ENCODE measurements around the gene ZFP57. TPM values are rescaled to one million over a fixed set of nuclear protein-coding genes. Genes with fewer than 3 reads are reported as not detected.

Gene ZFP57
- total and polyA plus RNA-seq, 4 experiments from 2014 or later = 2.4 to 3.0 TPM; not detected in 2

- peaks cover 39 to 67% (median 48%) of the 10 kb centered on the region in 4 donors for H3K4me1 Mint-ChIP-seq
- no peaks in the 10 kb centered on the region for H3K27me3 Mint-ChIP-seq
- peak overlapping the region; percentile 54 to 88 (median 81) for H3K27ac Mint-ChIP-seq
Measured at GRCh38 chr6:29628419-29629281, 52.3 kb downstream of the ZFP57 start.

GRCh38 chr6:29627755-29628418, 53.1 kb downstream of the ZFP57 start:
- CTCF ChIA-PET (ENCODE audit: partially characterized antibody) = interaction anchor here (0.9 to 21.8 kb wide), 5 partner anchors 11 to 26 kb away, joined by 3 to 336 read pairs (median 8); partner anchors contain the start of gene MOG
- Mint-ChIP-seq H3K9me3 (peaks cover 0 to 1% (median 0%) of the 10 kb centered on the region in 8 donors), H3K4me3 (peak overlapping the region; percentile 87 to 96 (median 90)), H3K27ac (peak overlapping the region; percentile 45 to 88 (median 81)), H3K27me3 (no peaks in the 10 kb centered on the region), H3K36me3 (peaks cover 2 to 6% of the 10 kb centered on the region in 2 donors), H3K4me1 (peaks cover 35 to 60% (median 43%) of the 10 kb centered on the region in 4 donors)
- Histone ChIP-seq H3K9me3 (ENCODE audit: control insufficient read depth in 1 of 2, low read length in 2 of 2) (no peaks in the 10 kb centered on the region), H3K4me3 (ENCODE audit: low read length in 2 of 2) (peak overlapping the region; percentile 57 to 65), H3K4me1 (ENCODE audit: insufficient read depth, low read length) (peaks cover 37% of the 10 kb centered on the region), H3K27me3 (ENCODE audit: insufficient read depth, low read length) (no peaks in the 10 kb centered on the region), H3K27ac (ENCODE audit: low read depth, low read length) (peak overlapping the region; percentile 45), H3K36me3 (ENCODE audit: insufficient read depth, low read length) (no peaks in the 10 kb centered on the region)
- intact Hi-C loops (cut with micrococcal nuclease) = loop anchor here (1.0 kb wide), 1 partner anchor 23 kb away; no protein-coding TSS in a partner anchor
- POLR2A ChIA-PET (ENCODE audit: partially characterized antibody) = interaction anchor here (1.2 to 3.2 kb wide), 3 partner anchors 14 to 22 kb away, joined by 6 to 21 read pairs (median 8); no protein-coding TSS in a partner anchor
- DNase-seq = peak; percentile 37 to 75 (median 47)

More at GRCh38 chr6:29628419-29629281, 52.3 kb downstream of the ZFP57 start:
- POLR2A ChIA-PET (ENCODE audit: partially characterized antibody) = interaction anchor here (0.6 to 3.2 kb wide), 3 partner anchors 12 to 21 kb away, joined by 3 to 21 read pairs (median 8); no protein-coding TSS in a partner anchor
- intact Hi-C loops (cut with micrococcal nuclease) = loop anchor here (1.0 kb wide), 1 partner anchor 23 kb away; no protein-coding TSS in a partner anchor
- Mint-ChIP-seq H3K36me3 (peaks cover 0 to 6% of the 10 kb centered on the region in 2 donors), H3K4me3 (peak overlapping the region; percentile 87 to 96 (median 90)), H3K9me3 (peaks cover 0 to 1% (median 0%) of the 10 kb centered on the region in 8 donors)
- Histone ChIP-seq H3K27ac (ENCODE audit: low read depth, low read length) (peak overlapping the region; percentile 41), H3K27me3 (ENCODE audit: insufficient read depth, low read length) (no peaks in the 10 kb centered on the region), H3K9me3 (ENCODE audit: control insufficient read depth in 1 of 2, low read length in 2 of 2) (no peaks in the 10 kb centered on the region), H3K36me3 (ENCODE audit: insufficient read depth, low read length) (no peaks in the 10 kb centered on the region), H3K4me1 (ENCODE audit: insufficient read depth, low read length) (peaks cover 43% of the 10 kb centered on the region), H3K4me3 (ENCODE audit: low read length in 2 of 2) (peak overlapping the region; percentile 57 to 65)
- DNase-seq = peak; percentile 28 to 64 (median 37)
- CTCF ChIA-PET (ENCODE audit: partially characterized antibody) = interaction anchor here (0.6 to 21.8 kb wide), 6 partner anchors 11 to 715 kb away, joined by 3 to 336 read pairs (median 6); partner anchors contain the start of gene MOG

GRCh38 chr6:29626948-29627754, 53.8 kb downstream of the ZFP57 start:
- peaks cover 0 to 1% (median 0%) of the 10 kb centered on the region in 8 donors for H3K9me3 Mint-ChIP-seq
- intact Hi-C loops (cut with micrococcal nuclease) = no loop called here
- no peaks in the 10 kb centered on the region for H3K36me3 ChIP-seq (ENCODE audit: insufficient read depth, low read length)
- H3K4me1 ChIP-seq (ENCODE audit: insufficient read depth, low read length) = peaks cover 36% of the 10 kb centered on the region
- H3K27me3 Mint-ChIP-seq = no peaks in the 10 kb centered on the region
- CTCF ChIA-PET (ENCODE audit: partially characterized antibody) = interaction anchor here (2.1 to 21.8 kb wide), 3 partner anchors 10 to 27 kb away, joined by 8 to 336 read pairs (median 11); partner anchors contain the start of gene MOG
- H3K36me3 Mint-ChIP-seq = peaks cover 7 to 9% of the 10 kb centered on the region in 2 donors
- peak overlapping the region in 1 of 2 donors; percentile 47 for H3K4me3 ChIP-seq (ENCODE audit: low read length in 2 of 2)
- no peaks in the 10 kb centered on the region for H3K27me3 ChIP-seq (ENCODE audit: insufficient read depth, low read length)
- H3K27ac Mint-ChIP-seq = peak overlapping the region; percentile 66 to 92 (median 90)
- peak overlapping the region; percentile 56 to 80 (median 78) for H3K4me3 Mint-ChIP-seq
- peak overlapping the region; percentile 45 for H3K27ac ChIP-seq (ENCODE audit: low read depth, low read length)
- POLR2A ChIA-PET (ENCODE audit: partially characterized antibody) = interaction anchor here (1.7 to 3.2 kb wide), 2 partner anchors 14 to 23 kb away, joined by 6 to 21 read pairs; no protein-coding TSS in a partner anchor
- DNase-seq = no peak
- peaks cover 35 to 58% (median 42%) of the 10 kb centered on the region in 4 donors for H3K4me1 Mint-ChIP-seq
- no peaks in the 10 kb centered on the region for H3K9me3 ChIP-seq (ENCODE audit: control insufficient read depth in 1 of 2, low read length in 2 of 2)

GRCh38 chr6:29625337-29625930, 55.5 kb downstream of the ZFP57 start:
- H3K27me3 Mint-ChIP-seq = no peaks in the 10 kb centered on the region
- Histone ChIP-seq H3K9me3 (ENCODE audit: control insufficient read depth in 1 of 2, low read length in 2 of 2) (no peaks in the 10 kb centered on the region), H3K4me3 (ENCODE audit: low read length in 2 of 2) (no peak overlapping the region), H3K4me1 (ENCODE audit: insufficient read depth, low read length) (peaks cover 19% of the 10 kb centered on the region), H3K36me3 (ENCODE audit: insufficient read depth, low read length) (no peaks in the 10 kb centered on the region), H3K27me3 (ENCODE audit: insufficient read depth, low read length) (no peaks in the 10 kb centered on the region), H3K27ac (ENCODE audit: low read depth, low read length) (no peak overlapping the region)
- intact Hi-C loops (cut with micrococcal nuclease) = no loop called here
- H3K36me3 Mint-ChIP-seq = peaks cover 18 to 22% of the 10 kb centered on the region in 2 donors
- no peak for DNase-seq
- peak overlapping the region in 1 of 8 donors; percentile 14 for H3K4me3 Mint-ChIP-seq
- ChIA-PET CTCF (ENCODE audit: partially characterized antibody) (interaction anchor here (0.9 to 21.8 kb wide), 2 partner anchors 9 to 28 kb away, joined by 4 to 336 read pairs; partner anchors contain the start of gene MOG), POLR2A (ENCODE audit: partially characterized antibody) (interaction anchor here (1.9 kb wide), 1 partner anchor 24 kb away, joined by 7 read pairs; no protein-coding TSS in a partner anchor)
- H3K4me1 Mint-ChIP-seq = peaks cover 19 to 41% (median 26%) of the 10 kb centered on the region in 4 donors
- H3K27ac Mint-ChIP-seq = peak overlapping the region; percentile 23 to 75 (median 58)
- H3K9me3 Mint-ChIP-seq = peaks cover 0 to 1% (median 0%) of the 10 kb centered on the region in 8 donors

- no peak overlapping the region for H3K4me3 ChIP-seq (ENCODE audit: low read length in 2 of 2)
- H3K9me3 Mint-ChIP-seq = no peaks in the 10 kb centered on the region
- no peaks in the 10 kb centered on the region for H3K36me3 ChIP-seq (ENCODE audit: insufficient read depth, low read length)
- H3K27ac Mint-ChIP-seq = peak overlapping the region in 4 of 7 donors; percentile 19 to 75 (median 64)
- peaks cover 10% of the 10 kb centered on the region for H3K4me1 ChIP-seq (ENCODE audit: insufficient read depth, low read length)
- ChIA-PET POLR2A (ENCODE audit: partially characterized antibody) (interaction anchor here (1.9 kb wide), 1 partner anchor 25 kb away, joined by 7 read pairs; no protein-coding TSS in a partner anchor), CTCF (ENCODE audit: partially characterized antibody) (interaction anchor here (21.8 kb wide), 1 partner anchor 29 kb away, joined by 336 read pairs; the partner anchor contains the start of gene MOG)
- H3K4me3 Mint-ChIP-seq = no peak overlapping the region
- H3K36me3 Mint-ChIP-seq = peaks cover 24 to 28% of the 10 kb centered on the region in 2 donors
- intact Hi-C loops (cut with micrococcal nuclease) = no loop called here
- H3K9me3 ChIP-seq (ENCODE audit: control insufficient read depth in 1 of 2, low read length in 2 of 2) = no peaks in the 10 kb centered on the region
- H3K27me3 Mint-ChIP-seq = no peaks in the 10 kb centered on the region
- no peaks in the 10 kb centered on the region for H3K27me3 ChIP-seq (ENCODE audit: insufficient read depth, low read length)
- peaks cover 12 to 33% (median 19%) of the 10 kb centered on the region in 4 donors for H3K4me1 Mint-ChIP-seq
- H3K27ac ChIP-seq (ENCODE audit: low read depth, low read length) = no peak overlapping the region
- DNase-seq = no peak
Measured at GRCh38 chr6:29624520-29624961, 56.4 kb downstream of the ZFP57 start.
